Gastrocnemius medialis (tissue), 4 donors: ENCODE measurements around the gene IWS1.

Experiments used
- CTCF ChIP-seq, 5 experiments: fragments of 450-650 bp in 3 of 5; fragments of 200-600 bp in 2 of 5; sonication (generic) in 2 of 5; IDR thresholded peaks in 4 of 5; conservative IDR thresholded peaks in 1 of 5; 1 replicate in 4 of 5; 2 replicates in 1 of 5; pipeline ENCODE4 v1.5.1; 2016 to 2019; ENCODE audit warnings: antibody characterized with exemption in 5 of 5, mild to moderate bottlenecking in 3 of 5, moderate library complexity in 3 of 5
- POLR2A ChIP-seq, 2 donors: fragments of 450-650 bp; IDR thresholded peaks; one replicate each; pipeline ENCODE4 v1.6.1; 2017; ENCODE audit warnings: antibody characterized with exemption in 2 of 2, mild to moderate bottlenecking in 2 of 2, moderate library complexity in 2 of 2

- TF ChIP-seq CTCF (IDR thresholded peaks at IDR 0.05 in 4 of 5, conservative IDR thresholded peaks at IDR 0.05 in 1 of 5), result no peak
- TF ChIP-seq POLR2A (IDR thresholded peaks at IDR 0.05), result no peak
Observed at GRCh38 chr2:127535918-127536317, 9.6 kb upstream of the IWS1 start.
